ENCODE results near the gene KCNMA1.

Gene KCNMA1

DNA sequence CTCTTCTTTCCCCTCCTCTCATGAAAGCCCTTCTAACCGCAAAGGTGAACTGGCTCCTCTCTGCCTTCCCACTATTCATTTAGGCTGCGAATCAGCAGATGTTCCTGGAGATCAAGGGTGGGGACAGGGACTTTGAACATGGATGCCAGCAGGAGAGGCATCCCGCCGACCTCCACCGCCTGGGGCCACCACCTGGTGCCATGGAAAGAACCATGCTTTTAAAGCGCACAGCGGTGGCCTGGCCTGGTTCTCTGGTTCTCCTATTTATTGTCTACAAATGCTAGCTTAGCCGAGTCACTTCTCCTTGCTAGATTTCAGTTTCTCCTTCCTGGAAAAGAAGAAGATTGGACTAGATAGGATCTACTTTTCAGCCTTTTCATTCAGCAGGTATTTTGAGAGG lies 43.2 kb upstream of the KCNMA1 start:
- TF ChIP-seq CTCF (IDR thresholded peaks at IDR 0.05; ENCODE audit: insufficient read depth, low read depth, low read length, missing control alignments): no peak
- no peak overlapping the region for H3K4me3 ChIP-seq (ENCODE audit: low read depth, low read length)
- DNase-seq (ENCODE audit: low read depth): no peak

DNA sequence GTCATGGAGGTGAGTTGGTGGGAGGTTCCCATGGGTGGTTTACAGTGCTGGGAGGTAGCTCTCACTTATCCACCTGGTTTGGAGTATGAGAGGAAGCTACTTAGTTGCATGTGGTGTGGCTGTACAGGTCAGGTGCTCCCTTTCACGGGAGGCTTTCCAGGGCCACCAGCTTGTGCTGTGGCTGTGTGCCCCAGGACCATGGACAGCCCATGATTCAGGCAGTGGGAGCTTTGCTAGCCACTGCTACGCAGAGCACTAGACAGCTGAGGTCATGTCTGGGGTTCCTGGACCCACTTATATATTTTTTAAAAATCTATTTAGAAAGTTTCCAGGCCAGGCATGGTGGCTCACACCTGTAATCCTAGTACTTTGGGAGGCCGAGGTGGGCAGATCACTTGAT lies 42.5 kb upstream of the KCNMA1 start:
- TF ChIP-seq CTCF (IDR thresholded peaks at IDR 0.05; ENCODE audit: insufficient read depth, low read depth, low read length, missing control alignments): no peak

GRCh38 chr10:77679217-77679616 lies 41.6 kb upstream of the KCNMA1 start:
- no peak for DNase-seq (ENCODE audit: low read depth)
- TF ChIP-seq CTCF (IDR thresholded peaks at IDR 0.05; ENCODE audit: insufficient read depth, low read depth, low read length, missing control alignments): no peak
- H3K4me3 ChIP-seq (ENCODE audit: low read depth, low read length): no peak overlapping the region

More for the DNA sequence above, 42.5 kb upstream of the KCNMA1 start:
- DNase-seq (ENCODE audit: low read depth): no peak
- no peak overlapping the region for H3K4me3 ChIP-seq (ENCODE audit: low read depth, low read length)

DNA sequence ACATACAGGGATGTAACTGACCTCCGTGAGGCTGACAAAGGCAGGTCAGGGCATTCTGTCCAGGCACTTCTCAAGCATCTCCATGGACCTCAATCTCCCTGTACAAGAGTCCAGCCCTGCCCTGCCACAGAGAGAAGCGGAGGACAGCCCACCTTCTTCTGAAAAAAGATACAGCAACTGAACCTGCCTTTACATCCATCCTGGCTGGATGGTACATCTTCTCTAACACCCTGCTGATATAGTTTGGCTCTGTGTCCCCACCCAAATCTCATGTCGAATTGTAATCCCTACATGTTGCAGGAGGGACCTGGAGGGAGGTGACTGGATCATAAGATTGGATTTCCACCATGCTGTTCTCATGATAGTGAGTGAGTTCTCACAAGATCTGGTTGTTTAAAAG lies 40.5 kb upstream of the KCNMA1 start:
- no peak for DNase-seq (ENCODE audit: low read depth)
- H3K4me3 ChIP-seq (ENCODE audit: low read depth, low read length): no peak overlapping the region
- no peak for TF ChIP-seq CTCF (IDR thresholded peaks at IDR 0.05; ENCODE audit: insufficient read depth, low read depth, low read length, missing control alignments)

GRCh38 chr10:77675347-77675746 lies 37.7 kb upstream of the KCNMA1 start:
- TF ChIP-seq CTCF (IDR thresholded peaks at IDR 0.05; ENCODE audit: insufficient read depth, low read depth, low read length, missing control alignments): no peak
- peak; percentile 43 for DNase-seq (ENCODE audit: low read depth)
- H3K4me3 ChIP-seq (ENCODE audit: low read depth, low read length): no peak overlapping the region

GRCh38 chr10:77673515-77674140 lies 36.0 kb upstream of the KCNMA1 start:
- no peak for DNase-seq (ENCODE audit: low read depth)
- H3K4me3 ChIP-seq (ENCODE audit: low read depth, low read length): no peak overlapping the region
- TF ChIP-seq CTCF (IDR thresholded peaks at IDR 0.05; ENCODE audit: insufficient read depth, low read depth, low read length, missing control alignments): no peak

DNA sequence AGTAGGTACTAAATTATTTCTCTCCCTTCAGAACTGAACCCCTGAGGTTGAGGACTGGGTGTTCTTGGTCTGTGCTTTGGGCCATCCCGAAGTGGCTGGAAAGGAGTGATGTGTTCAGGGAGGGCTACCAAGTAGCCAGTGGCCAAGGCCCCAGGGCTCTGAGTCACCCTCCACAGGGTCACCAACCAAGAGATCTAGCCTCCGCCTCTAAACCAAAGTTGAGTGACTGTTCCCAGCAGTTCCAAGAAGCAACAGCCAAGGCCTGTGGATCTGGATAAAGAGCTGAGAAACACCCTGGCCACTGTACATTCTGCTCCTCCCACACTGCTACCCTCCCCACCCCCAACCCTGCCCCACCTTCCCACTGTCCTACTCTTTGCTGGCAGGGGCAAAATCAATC lies 35.5 kb upstream of the KCNMA1 start:
- no peak overlapping the region for H3K4me3 ChIP-seq (ENCODE audit: low read depth, low read length)
- DNase-seq (ENCODE audit: low read depth): no peak
- TF ChIP-seq CTCF (IDR thresholded peaks at IDR 0.05; ENCODE audit: insufficient read depth, low read depth, low read length, missing control alignments): no peak

All from GM12865 (cell line).